NB4 (cell line): Measurements from ENCODE around the gene ZNF10.

ENCODE experiments used
- DNase-seq: peaks from one replicate; pipeline ENCODE4 v3.0.0; 2010; ENCODE audit warnings: low read depth
- H3K4me3 ChIP-seq: one replicate; pipeline ENCODE4 v1.5.1; 2011; ENCODE audit warnings: mild to moderate bottlenecking, low read depth, low read length, moderate library complexity
- MYC ChIP-seq: IDR thresholded peaks from 2 replicates; pipeline ENCODE4 v1.6.1; 2011; ENCODE audit warnings: low read depth, low read length
- POLR2A ChIP-seq: IDR thresholded peaks from 2 replicates; pipeline ENCODE4 v1.6.1; 2011; ENCODE audit warnings: mild to moderate bottlenecking; ENCODE audit not compliant: insufficient read length; ENCODE audit errors: extremely low read depth
- TF ChIP-seq, protein P1 (sequence below): IDR thresholded peaks from 2 replicates; pipeline ENCODE4 v1.6.1; 2011; ENCODE audit warnings: low read depth, low read length
- TF ChIP-seq, protein P2 (sequence below): IDR thresholded peaks from one replicate; pipeline ENCODE4 v1.5.1; 2012; ENCODE audit warnings: low read depth, low read length

Gene ZNF10

DNA sequence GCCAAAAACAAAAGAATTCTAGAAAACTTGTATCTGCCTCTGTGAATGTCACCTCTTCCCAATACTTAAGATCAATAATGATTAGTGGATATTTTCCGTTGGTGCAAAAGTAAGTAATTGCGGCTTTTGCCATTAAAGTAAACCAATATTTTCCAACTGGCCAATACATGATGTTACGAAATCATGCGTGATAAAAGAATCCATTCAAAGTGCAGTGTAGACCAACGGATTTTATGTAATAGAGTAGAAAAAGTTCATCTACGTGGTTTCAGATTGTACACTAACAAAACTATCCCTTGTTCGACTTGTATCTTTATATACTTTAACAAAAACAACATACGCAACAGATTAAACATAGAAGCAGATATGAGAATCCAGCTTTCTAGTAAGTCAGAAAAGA lies 50.2 kb downstream of the ZNF10 start:
- no peak for DNase-seq
- TF ChIP-seq, protein P1, sequence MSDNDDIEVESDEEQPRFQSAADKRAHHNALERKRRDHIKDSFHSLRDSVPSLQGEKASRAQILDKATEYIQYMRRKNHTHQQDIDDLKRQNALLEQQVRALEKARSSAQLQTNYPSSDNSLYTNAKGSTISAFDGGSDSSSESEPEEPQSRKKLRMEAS: no peak
- TF ChIP-seq, protein P2, sequence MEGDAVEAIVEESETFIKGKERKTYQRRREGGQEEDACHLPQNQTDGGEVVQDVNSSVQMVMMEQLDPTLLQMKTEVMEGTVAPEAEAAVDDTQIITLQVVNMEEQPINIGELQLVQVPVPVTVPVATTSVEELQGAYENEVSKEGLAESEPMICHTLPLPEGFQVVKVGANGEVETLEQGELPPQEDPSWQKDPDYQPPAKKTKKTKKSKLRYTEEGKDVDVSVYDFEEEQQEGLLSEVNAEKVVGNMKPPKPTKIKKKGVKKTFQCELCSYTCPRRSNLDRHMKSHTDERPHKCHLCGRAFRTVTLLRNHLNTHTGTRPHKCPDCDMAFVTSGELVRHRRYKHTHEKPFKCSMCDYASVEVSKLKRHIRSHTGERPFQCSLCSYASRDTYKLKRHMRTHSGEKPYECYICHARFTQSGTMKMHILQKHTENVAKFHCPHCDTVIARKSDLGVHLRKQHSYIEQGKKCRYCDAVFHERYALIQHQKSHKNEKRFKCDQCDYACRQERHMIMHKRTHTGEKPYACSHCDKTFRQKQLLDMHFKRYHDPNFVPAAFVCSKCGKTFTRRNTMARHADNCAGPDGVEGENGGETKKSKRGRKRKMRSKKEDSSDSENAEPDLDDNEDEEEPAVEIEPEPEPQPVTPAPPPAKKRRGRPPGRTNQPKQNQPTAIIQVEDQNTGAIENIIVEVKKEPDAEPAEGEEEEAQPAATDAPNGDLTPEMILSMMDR: no peak
- TF ChIP-seq POLR2A: no peak
- TF ChIP-seq MYC: no peak
- no peak overlapping the region for H3K4me3 ChIP-seq

DNA sequence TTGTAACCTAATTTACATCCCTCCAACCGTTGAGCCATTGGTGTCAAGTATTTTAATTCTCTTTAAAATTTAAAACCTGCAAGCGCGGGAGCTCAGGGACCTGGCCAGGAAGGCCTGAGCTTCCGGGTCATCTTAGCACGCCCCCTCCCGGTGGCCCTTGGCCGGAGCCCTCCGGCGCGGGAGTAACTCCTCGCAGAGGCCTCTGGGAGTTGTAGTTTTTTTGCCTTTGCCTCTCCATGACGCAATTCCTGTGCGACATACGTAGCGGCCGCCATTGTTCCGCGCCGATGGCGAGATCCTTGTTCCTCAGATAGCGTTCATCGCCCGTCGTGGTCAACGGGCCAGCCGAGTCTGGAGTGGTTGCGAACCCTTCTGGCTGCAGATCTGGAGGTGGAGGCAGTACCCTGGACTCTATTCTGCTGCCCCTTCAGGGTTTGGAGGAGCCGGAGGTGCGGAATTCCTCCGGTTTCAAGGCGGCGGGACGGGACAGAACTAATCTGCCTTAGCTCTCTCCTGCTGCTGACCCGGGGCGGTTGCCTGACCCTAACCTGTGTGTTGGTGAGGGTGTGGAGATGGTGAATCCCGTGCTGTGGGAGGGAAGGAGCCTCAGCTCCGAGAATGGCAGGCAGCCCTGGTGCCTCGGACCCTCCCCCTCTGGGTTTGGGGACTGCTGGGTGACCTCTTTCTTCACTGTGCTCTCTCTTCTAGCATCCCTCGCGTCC lies 51.0 kb downstream of the ZNF10 start, which contains the start of gene ZNF268:
ZNF268 (plus strand) TSS at position 258 of the 722 bp plus-strand sequence. CDS start 503 bp downstream, outside the sequence.
- peak within 1 kb of the TSS; percentile 96 for H3K4me3 ChIP-seq
- TF ChIP-seq, protein P2: peak; percentile 95
- TF ChIP-seq MYC (peak; percentile 73; the same call in 1 of the 2 replicates), POLR2A (peak; percentile 82)
- TF ChIP-seq, protein P1: peak; percentile 55; the same call in 1 of the 2 replicates
- DNase-seq: peak; percentile 98

DNA sequence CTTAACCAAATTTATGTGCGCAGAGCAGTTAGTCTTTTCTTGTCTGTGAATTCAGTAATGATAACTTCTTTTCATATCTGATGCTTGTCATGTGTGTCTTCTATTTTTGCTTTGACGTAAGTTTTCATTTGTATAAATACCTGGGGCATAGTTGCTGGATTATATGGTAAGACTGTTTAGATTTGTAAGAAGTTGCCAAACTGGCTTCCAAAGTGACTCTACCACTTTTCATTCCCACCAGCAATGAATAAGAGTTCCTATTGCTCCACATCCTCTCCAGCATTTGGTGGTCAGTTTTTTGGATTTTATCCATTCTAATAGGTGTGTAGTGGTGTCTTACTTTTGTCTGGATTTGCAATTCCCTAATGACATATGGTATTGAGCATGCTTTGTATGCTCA lies 59.7 kb downstream of the ZNF10 start:
- DNase-seq: no peak
- TF ChIP-seq POLR2A: no peak
- no peak for TF ChIP-seq MYC
- TF ChIP-seq, protein P2: no peak
- TF ChIP-seq, protein P1: no peak
- H3K4me3 ChIP-seq: no peak overlapping the region

DNA sequence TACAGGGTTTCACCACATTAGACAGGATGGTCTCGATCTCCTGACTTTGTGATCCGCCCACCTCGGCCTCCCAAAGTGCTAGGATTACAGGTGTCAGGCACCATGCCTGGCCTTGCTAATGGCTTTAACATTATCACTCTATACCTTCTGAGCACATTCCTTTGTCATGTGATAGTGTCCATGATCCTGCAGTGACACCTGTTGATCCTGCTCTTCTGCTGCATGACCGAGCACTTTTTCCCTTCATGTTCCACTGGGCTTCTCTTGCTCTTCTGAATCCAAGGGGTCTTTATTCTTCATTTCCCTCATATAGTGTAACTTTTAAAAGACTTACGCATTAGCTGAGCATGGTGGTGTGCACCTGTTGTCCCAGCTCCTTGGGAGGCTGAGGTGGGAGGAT lies 62.4 kb downstream of the ZNF10 start:
- TF ChIP-seq POLR2A (no peak), MYC (no peak)
- TF ChIP-seq, protein P2: no peak
- TF ChIP-seq, protein P1: no peak

DNA sequence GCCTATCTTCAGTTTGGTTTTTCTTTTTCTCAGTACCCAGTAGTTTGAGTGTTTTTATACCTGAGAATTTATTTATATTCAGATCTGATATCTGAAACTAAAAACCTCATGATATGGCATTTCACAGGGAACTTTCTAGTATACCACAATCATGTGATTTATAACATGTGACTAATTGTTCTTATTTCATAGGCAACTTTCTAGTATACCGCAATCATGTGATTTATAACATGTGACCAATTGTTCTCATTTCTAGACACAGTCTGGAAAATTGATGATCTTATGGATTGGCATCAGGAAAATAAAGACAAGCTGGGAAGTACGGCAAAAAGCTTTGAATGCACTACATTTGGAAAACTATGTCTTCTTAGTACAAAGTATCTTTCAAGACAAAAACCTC lies 71.5 kb downstream of the ZNF10 start:
- no peak for DNase-seq
- no peak overlapping the region for H3K4me3 ChIP-seq
- TF ChIP-seq, protein P2: no peak
- TF ChIP-seq MYC (no peak), POLR2A (no peak)
- TF ChIP-seq, protein P1: no peak

More for the DNA sequence above, 62.4 kb downstream of the ZNF10 start:
- H3K4me3 ChIP-seq: no peak overlapping the region
- DNase-seq: no peak
